Stomach smooth muscle (tissue), 2 donors: Measurements from ENCODE around the gene EQTN.

Source experiments
- H3K27ac ChIP-seq: one replicate; pipeline ENCODE4 v1.7.0; 2013; ENCODE audit warnings: mild to moderate bottlenecking, low read length, inconsistent platforms
- H3K27me3 ChIP-seq, 2 donors: one replicate each; pipeline ENCODE4 v1.7.0; 2013; ENCODE audit warnings: low read length in 2 of 2; ENCODE audit not compliant: insufficient read depth in 2 of 2, control insufficient read depth in 1 of 2
- H3K36me3 ChIP-seq, 2 donors: one replicate each; pipeline ENCODE4 v1.7.0; 2013; ENCODE audit warnings: low read length in 2 of 2; ENCODE audit not compliant: control insufficient read depth in 2 of 2, insufficient read depth in 2 of 2
- H3K4me1 ChIP-seq: one replicate; pipeline ENCODE4 v1.7.0; 2013; ENCODE audit warnings: low read length; ENCODE audit not compliant: control insufficient read depth, insufficient read depth
- H3K4me3 ChIP-seq, 2 donors: one replicate each; pipeline ENCODE4 v1.7.0; 2013; ENCODE audit warnings: low read length in 2 of 2
- H3K9ac ChIP-seq, 2 donors: one replicate each; pipeline ENCODE4 v1.7.0; 2013; ENCODE audit warnings: low read length in 2 of 2, mild to moderate bottlenecking in 1 of 2
- H3K9me3 ChIP-seq, 2 donors: one replicate each; pipeline ENCODE4 v1.7.0; 2013; ENCODE audit warnings: low read length in 2 of 2; ENCODE audit not compliant: control insufficient read depth in 2 of 2
- donor health status: healthy.
- donor health status: Pancreatic carcinoma.

The EQTN gene

GRCh38 chr9:27336126-27336525 is 39.2 kb upstream of the EQTN start:
- Histone ChIP-seq H3K9me3 (no peaks in the 10 kb centered on the region), H3K4me1 (peaks cover 47% of the 10 kb centered on the region), H3K36me3 (no peaks in the 10 kb centered on the region), H3K27ac (no peak overlapping the region), H3K9ac (no peak overlapping the region), H3K4me3 (no peak overlapping the region), H3K27me3 (no peaks in the 10 kb centered on the region)

- Histone ChIP-seq H3K4me3 (no peak overlapping the region), H3K9me3 (no peaks in the 10 kb centered on the region), H3K36me3 (peaks cover 0 to 4% of the 10 kb centered on the region in 2 donors), H3K27me3 (no peaks in the 10 kb centered on the region), H3K4me1 (peaks cover 36% of the 10 kb centered on the region), H3K27ac (no peak overlapping the region), H3K9ac (no peak overlapping the region)
Measured at GRCh38 chr9:27335075-27335474, 38.1 kb upstream of the EQTN start.

- Histone ChIP-seq H3K4me1 (peaks cover 20% of the 10 kb centered on the region), H3K27ac (no peak overlapping the region), H3K9me3 (no peaks in the 10 kb centered on the region), H3K4me3 (peak overlapping the region in 1 of 2 donors; percentile 24), H3K27me3 (no peaks in the 10 kb centered on the region), H3K36me3 (peaks cover 0 to 7% of the 10 kb centered on the region in 2 donors), H3K9ac (no peak overlapping the region)
Measured at GRCh38 chr9:27333241-27334052, 36.5 kb upstream of the EQTN start.

GRCh38 chr9:27331393-27331792 is 34.4 kb upstream of the EQTN start:
- Histone ChIP-seq H3K4me3 (no peak overlapping the region), H3K27me3 (no peaks in the 10 kb centered on the region), H3K4me1 (peaks cover 7% of the 10 kb centered on the region), H3K36me3 (peaks cover 0 to 7% of the 10 kb centered on the region in 2 donors), H3K9ac (no peak overlapping the region), H3K27ac (no peak overlapping the region), H3K9me3 (no peaks in the 10 kb centered on the region)

- H3K4me3 ChIP-seq, result no peak overlapping the region
- no peaks in the 10 kb centered on the region for H3K9me3 ChIP-seq
- no peaks in the 10 kb centered on the region for H3K27me3 ChIP-seq
- no peak overlapping the region for H3K27ac ChIP-seq
- no peak overlapping the region for H3K9ac ChIP-seq
- H3K36me3 ChIP-seq, result peaks cover 0 to 7% of the 10 kb centered on the region in 2 donors
- H3K4me1 ChIP-seq, result peaks cover 7% of the 10 kb centered on the region
Measured at GRCh38 chr9:27329291-27329690, 32.3 kb upstream of the EQTN start.

- H3K9me3 ChIP-seq, result no peaks in the 10 kb centered on the region
Measured at GRCh38 chr9:27328483-27328882, 31.5 kb upstream of the EQTN start.

GRCh38 chr9:27311184-27311583 is 14.2 kb upstream of the EQTN start:
- Histone ChIP-seq H3K4me1 (no peaks in the 10 kb centered on the region), H3K36me3 (no peaks in the 10 kb centered on the region), H3K9ac (no peak overlapping the region), H3K27me3 (no peaks in the 10 kb centered on the region), H3K27ac (no peak overlapping the region), H3K4me3 (no peak overlapping the region), H3K9me3 (no peaks in the 10 kb centered on the region)

More at GRCh38 chr9:27328483-27328882, 31.5 kb upstream of the EQTN start:
- Histone ChIP-seq H3K27me3 (no peaks in the 10 kb centered on the region), H3K4me1 (peaks cover 3% of the 10 kb centered on the region), H3K36me3 (peaks cover 0 to 7% of the 10 kb centered on the region in 2 donors), H3K9ac (no peak overlapping the region), H3K4me3 (no peak overlapping the region), H3K27ac (no peak overlapping the region)

- Histone ChIP-seq H3K9me3 (no peaks in the 10 kb centered on the region), H3K4me3 (no peak overlapping the region), H3K27ac (no peak overlapping the region), H3K4me1 (no peaks in the 10 kb centered on the region), H3K27me3 (no peaks in the 10 kb centered on the region), H3K36me3 (no peaks in the 10 kb centered on the region), H3K9ac (no peak overlapping the region)
Measured at GRCh38 chr9:27310582-27310981, 13.6 kb upstream of the EQTN start.

- Histone ChIP-seq H3K4me1 (no peaks in the 10 kb centered on the region), H3K27me3 (no peaks in the 10 kb centered on the region), H3K4me3 (no peak overlapping the region), H3K36me3 (no peaks in the 10 kb centered on the region), H3K27ac (no peak overlapping the region), H3K9ac (no peak overlapping the region), H3K9me3 (no peaks in the 10 kb centered on the region)
Measured at GRCh38 chr9:27308691-27309390, 11.9 kb upstream of the EQTN start.

- H3K27ac ChIP-seq, result no peak overlapping the region
- H3K9ac ChIP-seq, result no peak overlapping the region
- no peaks in the 10 kb centered on the region for H3K9me3 ChIP-seq
Measured at GRCh38 chr9:27304521-27304920, 7.6 kb upstream of the EQTN start.

GRCh38 chr9:27303219-27303618 is 6.3 kb upstream of the EQTN start:
- no peaks in the 10 kb centered on the region for H3K9me3 ChIP-seq
- H3K27ac ChIP-seq, result no peak overlapping the region
- H3K9ac ChIP-seq, result no peak overlapping the region
- no peaks in the 10 kb centered on the region for H3K27me3 ChIP-seq
- no peaks in the 10 kb centered on the region for H3K36me3 ChIP-seq
- H3K4me1 ChIP-seq, result no peaks in the 10 kb centered on the region
- no peak overlapping the region for H3K4me3 ChIP-seq

More at GRCh38 chr9:27304521-27304920, 7.6 kb upstream of the EQTN start:
- Histone ChIP-seq H3K27me3 (no peaks in the 10 kb centered on the region), H3K4me1 (no peaks in the 10 kb centered on the region), H3K4me3 (no peak overlapping the region), H3K36me3 (no peaks in the 10 kb centered on the region)
